DND-41 (cell line): ENCODE measurements around the gene FAM107A.

Experiments used
- EZH2 ChIP-seq: IDR thresholded peaks from 3 replicates; pipeline ENCODE4 v1.6.1; 2012; ENCODE audit warnings: borderline replicate concordance, low read depth, mild to moderate bottlenecking, moderate library complexity, low read length, inconsistent platforms; ENCODE audit not compliant: severe bottlenecking
- TF ChIP-seq, protein P1 (sequence below): IDR thresholded peaks from 2 replicates; pipeline ENCODE4 v1.5.1; 2012; ENCODE audit warnings: borderline replicate concordance, low read length, moderate library complexity, mild to moderate bottlenecking; ENCODE audit not compliant: poor library complexity, severe bottlenecking; ENCODE audit errors: extremely low read depth

- no peak for TF ChIP-seq EZH2
- TF ChIP-seq, protein P1, sequence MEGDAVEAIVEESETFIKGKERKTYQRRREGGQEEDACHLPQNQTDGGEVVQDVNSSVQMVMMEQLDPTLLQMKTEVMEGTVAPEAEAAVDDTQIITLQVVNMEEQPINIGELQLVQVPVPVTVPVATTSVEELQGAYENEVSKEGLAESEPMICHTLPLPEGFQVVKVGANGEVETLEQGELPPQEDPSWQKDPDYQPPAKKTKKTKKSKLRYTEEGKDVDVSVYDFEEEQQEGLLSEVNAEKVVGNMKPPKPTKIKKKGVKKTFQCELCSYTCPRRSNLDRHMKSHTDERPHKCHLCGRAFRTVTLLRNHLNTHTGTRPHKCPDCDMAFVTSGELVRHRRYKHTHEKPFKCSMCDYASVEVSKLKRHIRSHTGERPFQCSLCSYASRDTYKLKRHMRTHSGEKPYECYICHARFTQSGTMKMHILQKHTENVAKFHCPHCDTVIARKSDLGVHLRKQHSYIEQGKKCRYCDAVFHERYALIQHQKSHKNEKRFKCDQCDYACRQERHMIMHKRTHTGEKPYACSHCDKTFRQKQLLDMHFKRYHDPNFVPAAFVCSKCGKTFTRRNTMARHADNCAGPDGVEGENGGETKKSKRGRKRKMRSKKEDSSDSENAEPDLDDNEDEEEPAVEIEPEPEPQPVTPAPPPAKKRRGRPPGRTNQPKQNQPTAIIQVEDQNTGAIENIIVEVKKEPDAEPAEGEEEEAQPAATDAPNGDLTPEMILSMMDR, result no peak
These were observed 20.4 kb downstream of the FAM107A start for GRCh38 chr3:58556761-58557221.
